HG03196 (cell line): ENCODE measurements around the gene KRTAP12-2.
"Not testable (repeated sequence)": the region's sequence is repeated elsewhere in the genome, so short reads cannot be mapped to it uniquely, and the experiment has no call there.

ENCODE experiments used
- ATAC-seq: cut with Tn5 transposase; IDR thresholded peaks from one replicate; pipeline ENCODE4 v1.9.1; 2021; ENCODE audit not compliant: unreplicated experiment

Gene KRTAP12-2

GRCh38 chr21:44702973-44703730 is 36.4 kb upstream of the KRTAP12-2 start:
- no peak for ATAC-seq

GRCh38 chr21:44702111-44702972 is 35.6 kb upstream of the KRTAP12-2 start:
- no peak for ATAC-seq

GRCh38 chr21:44701541-44701940 is 34.8 kb upstream of the KRTAP12-2 start:
- no peak for ATAC-seq

- ATAC-seq, result no peak
Measured at GRCh38 chr21:44701023-44701400, 34.3 kb upstream of the KRTAP12-2 start.

GRCh38 chr21:44700101-44701022 is 33.6 kb upstream of the KRTAP12-2 start:
- ATAC-seq, result no peak

GRCh38 chr21:44699502-44700001 is 32.8 kb upstream of the KRTAP12-2 start:
- ATAC-seq, result no peak

- ATAC-seq, result no peak
Measured at GRCh38 chr21:44697811-44698734, 31.3 kb upstream of the KRTAP12-2 start.

- ATAC-seq, result not testable (repeated sequence)
Measured at GRCh38 chr21:44697172-44697810, 30.6 kb upstream of the KRTAP12-2 start, which contains the start of gene KRTAP10-12. TSS of gene KRTAP10-12 (plus strand) at chr21:44697172. CDS start at chr21:44697202, 30 bp downstream.

GRCh38 chr21:44696572-44696971 is 29.8 kb upstream of the KRTAP12-2 start:
- no peak for ATAC-seq

GRCh38 chr21:44695641-44696040 is 28.9 kb upstream of the KRTAP12-2 start:
- no peak for ATAC-seq

- no peak for ATAC-seq
Measured at GRCh38 chr21:44695184-44695583, 28.5 kb upstream of the KRTAP12-2 start.

GRCh38 chr21:44694776-44695175 is 28.0 kb upstream of the KRTAP12-2 start:
- ATAC-seq, result no peak

GRCh38 chr21:44692798-44693512 is 26.2 kb upstream of the KRTAP12-2 start:
- ATAC-seq, result no peak

GRCh38 chr21:44691686-44692085 is 25.0 kb upstream of the KRTAP12-2 start:
- no peak for ATAC-seq

- ATAC-seq, result not testable (repeated sequence)
Measured at GRCh38 chr21:44689740-44690139, 23.0 kb upstream of the KRTAP12-2 start.

- no peak for ATAC-seq
Measured at GRCh38 chr21:44687671-44688070, 20.9 kb upstream of the KRTAP12-2 start.

- ATAC-seq, result no peak
Measured at GRCh38 chr21:44686843-44687561, 20.3 kb upstream of the KRTAP12-2 start.
